HG02973 (cell line): ENCODE measurements around the gene SOX2.

ENCODE experiments used
- ATAC-seq: cut with Tn5 transposase; IDR thresholded peaks from one replicate; pipeline ENCODE4 v1.9.1; 2021; ENCODE audit warnings: moderate library complexity; ENCODE audit not compliant: unreplicated experiment

The SOX2 gene

DNA sequence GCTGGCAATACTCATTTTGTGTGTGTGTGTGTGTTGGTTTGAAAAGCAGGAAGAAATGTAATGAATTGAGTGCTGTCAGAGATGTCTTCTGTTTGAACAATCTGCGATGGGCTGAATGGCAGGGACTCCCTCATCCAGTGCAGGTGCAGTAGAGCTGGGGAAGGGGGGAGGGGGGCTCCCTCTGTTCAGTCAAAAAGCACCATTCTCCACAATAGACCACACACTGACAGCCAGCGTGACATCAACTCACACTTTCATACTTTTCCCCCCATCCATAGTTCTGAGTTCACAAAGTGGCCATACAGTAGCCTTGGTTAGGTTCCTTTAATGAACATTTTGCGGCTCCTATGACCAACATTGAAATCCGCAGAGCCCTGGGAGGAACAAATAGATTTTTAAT is 10.4 kb downstream of the SOX2 start:
- no peak for ATAC-seq

DNA sequence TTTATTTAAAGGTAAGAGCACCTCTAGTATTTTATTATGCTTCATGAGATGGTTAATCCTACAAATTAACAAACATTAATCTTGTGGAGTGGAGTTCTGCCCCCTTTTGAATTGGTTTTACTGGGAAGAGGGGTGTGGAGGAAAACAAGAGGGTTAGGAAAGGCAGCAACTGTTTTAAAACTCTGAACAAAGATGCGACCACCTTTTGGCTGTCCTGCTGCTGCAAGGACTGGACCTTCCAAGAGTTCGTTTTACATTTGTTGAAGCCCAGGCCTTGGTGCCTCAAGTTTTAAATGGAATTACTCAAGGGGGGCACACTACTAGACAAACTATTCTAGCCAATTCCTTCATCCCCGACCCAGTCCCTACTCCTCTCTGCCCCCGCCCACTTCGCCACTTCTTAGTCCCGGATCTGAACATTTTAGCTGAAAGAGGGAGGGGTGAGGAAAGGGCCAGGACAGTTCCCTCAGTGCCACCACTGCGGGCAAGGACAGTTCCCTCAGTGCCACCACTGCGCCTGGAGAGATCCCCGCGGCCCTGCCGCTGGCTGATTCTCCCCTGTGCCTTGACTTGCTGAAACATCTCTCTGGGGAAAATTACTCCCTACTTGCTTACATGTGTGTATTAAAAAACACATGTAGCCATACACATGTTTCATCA is 11.2 kb downstream of the SOX2 start:
- no peak for ATAC-seq

DNA sequence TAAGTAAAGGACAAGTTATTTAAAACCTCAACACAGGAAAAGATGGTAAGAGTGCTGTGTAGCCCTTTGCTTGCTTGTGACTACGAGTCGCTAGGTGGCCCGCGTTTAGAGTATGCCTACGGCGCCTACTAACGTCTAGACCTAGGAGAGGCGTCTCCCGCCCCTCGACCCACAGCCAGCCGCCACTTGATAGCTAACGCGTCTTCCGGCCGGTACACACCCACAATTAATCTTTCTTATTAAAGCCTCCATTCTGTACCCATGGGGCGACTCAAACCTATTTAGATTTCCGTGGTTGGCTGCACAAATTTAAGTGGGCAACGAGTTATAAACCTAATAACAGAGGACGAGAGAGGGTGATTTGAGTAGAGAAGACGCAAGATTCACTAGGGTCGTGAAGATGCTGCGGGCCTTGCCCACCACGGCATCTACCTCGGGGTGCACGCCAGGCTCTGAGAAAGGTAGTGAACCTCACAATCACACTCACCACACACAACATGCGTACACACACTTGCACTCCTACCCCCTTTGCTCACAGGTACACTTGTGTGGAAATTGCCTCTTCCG is 12.0 kb downstream of the SOX2 start:
- no peak for ATAC-seq

DNA sequence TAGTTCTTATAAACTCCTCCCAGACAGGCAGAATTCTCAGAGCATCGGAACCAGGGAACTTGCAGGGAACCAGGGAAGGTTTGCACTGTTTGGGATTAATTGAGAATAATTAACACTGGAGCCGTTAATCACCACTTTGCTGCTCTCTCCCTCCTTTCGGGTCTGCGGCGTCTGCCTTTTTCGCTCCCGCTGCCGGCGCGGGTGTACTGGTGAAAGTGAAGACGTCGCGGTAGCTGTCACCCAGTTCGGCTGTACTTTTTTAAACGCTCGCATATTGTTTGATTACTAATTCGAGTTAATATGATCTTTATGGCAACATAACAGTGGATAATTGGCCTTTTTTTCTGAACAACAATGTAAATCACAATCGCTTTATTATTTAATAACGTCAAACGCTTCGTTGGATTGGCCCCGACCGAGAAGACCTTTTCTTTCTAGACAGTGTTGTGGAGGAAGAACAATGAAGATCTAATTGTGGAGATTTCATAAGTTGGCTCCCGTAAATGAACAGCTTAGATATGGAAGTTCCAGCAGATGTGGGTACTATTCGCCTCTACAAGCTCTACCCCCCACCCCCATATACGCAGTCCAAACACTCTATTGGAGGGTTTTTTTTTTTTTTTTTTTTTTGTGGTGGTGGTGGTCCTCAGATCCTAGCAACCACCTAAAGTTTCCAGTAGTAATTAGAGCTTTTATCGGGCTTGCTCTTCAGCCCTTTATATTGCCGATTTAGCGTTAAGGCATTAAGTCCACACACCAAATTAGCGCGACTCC is 12.7 kb downstream of the SOX2 start:
- no peak for ATAC-seq

DNA sequence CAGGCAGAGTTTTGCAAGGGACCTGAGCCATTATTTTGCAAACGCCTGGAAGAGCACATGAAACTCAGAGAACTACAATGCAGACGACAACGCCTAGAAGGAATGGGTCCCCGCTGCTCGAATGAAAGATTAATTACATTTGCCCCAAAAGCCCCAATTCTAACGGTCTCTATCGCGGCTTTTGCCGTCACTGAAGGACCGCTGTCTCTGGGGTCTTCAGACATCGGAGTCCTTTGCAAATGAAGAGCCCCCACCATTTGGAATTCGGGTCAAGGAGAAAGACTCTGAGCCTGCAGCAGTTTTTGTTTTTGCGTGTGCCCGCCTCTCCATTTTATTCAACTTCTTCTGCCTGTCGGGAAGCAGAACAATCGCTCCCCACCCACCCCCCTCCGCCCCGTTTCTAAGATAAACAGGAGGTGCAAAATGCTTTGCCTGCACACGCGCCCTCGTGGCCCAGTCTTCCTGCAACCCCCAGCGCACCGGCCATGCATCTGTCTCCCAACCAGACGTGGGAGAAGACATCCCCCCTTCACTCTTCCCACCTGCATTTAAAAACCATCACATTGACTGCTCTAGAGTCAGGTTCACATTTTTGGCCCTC is 13.5 kb downstream of the SOX2 start:
- no peak for ATAC-seq

DNA sequence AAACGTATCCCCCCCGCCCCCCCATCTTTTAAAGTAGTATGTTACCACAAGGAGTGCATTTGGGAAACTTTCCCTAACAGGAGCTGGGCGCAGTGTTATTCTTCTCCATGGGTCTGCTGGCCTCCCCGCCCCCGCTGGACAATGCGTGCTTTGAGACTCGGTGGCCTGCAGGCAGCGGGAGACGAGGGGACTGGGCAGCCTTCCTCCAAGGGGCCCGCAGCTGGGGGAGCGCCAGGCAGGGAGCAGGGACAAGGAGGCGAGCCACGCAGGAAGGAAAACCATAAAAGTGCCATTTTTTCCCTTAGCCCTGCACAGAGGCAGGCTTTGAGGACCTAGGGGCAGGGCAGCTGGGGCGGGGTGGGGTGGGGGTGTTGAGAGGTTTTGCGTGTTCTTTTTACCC is 14.1 kb downstream of the SOX2 start:
- no peak for ATAC-seq

DNA sequence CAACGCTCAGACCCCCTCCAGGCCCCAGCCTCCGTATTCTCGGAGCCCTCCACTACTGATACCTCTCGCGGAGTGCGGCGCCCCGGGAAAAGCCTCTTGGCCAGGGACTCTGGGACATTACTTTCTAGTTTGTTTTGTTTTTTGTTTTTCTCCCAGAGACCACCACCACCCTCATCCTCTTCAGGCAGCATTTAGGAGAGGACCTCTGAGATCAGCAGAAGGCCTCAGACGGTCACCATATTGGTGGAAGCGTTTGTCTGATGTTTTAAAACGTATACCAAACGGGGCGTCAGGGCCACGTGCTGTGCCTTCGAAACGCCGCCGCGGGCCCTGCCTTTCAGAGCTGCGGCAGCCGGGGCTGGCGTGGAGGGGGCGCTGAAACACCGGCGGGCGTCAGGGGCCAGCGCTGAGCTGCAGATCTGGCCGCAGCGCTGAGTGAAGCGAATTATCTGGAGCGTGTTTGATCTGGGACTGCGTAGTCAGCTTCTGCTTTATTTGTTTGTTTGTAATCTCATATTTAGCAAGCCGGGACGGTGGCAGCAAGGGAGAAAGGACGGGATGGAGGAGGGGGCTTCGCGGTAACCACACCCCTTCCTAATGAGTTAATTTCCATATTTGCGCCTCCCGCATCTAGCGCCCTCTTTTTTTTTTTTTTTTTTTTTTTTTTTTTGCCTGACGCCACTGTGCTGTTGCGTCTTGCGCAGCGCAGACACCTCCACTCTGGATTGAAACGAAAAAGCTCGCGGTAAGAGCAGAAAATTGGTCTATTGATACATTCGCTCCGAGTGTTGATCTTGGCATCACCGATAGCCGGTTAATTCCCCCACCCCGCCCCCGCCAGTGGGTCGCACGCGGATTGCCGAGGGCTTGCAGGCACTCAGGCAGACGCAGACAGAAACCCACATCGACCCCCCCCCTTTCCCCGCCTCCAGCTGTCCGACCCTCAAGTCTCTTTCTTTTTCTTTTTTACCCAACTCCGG is 14.9 kb downstream of the SOX2 start:
- ATAC-seq: no peak

DNA sequence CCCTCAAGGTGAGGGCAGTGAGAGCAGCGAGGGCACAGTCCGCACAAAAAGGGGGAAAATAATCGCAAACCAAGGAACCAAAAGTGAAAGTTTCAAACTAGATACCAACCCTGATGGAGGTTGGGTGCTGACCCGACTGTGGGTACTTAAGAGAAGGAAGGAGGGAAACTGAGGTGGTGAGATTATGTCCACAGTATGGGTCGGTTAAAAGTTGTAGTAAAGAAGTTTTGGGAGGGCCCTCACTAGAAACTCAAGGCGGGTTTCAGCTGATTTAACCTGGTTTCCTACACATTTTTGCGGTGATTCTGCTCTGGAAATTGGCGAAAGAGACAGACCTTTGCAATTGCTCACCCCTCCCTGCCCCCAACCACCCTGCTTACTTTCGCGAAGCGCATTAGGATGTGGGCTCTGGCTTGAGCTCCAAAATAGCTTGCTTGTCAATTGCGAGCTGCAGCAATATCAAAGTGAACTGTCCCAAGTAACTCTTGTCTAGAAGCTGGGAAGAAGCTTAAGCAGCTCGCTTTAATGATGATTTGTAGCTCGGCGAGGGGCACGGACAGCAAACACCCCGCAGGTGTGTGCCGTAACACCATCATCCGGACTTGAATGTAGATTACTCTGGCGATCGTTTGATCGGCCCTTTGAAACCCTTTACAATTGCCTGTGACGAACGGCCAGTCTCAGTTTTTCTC is 15.8 kb downstream of the SOX2 start:
- no peak for ATAC-seq

DNA sequence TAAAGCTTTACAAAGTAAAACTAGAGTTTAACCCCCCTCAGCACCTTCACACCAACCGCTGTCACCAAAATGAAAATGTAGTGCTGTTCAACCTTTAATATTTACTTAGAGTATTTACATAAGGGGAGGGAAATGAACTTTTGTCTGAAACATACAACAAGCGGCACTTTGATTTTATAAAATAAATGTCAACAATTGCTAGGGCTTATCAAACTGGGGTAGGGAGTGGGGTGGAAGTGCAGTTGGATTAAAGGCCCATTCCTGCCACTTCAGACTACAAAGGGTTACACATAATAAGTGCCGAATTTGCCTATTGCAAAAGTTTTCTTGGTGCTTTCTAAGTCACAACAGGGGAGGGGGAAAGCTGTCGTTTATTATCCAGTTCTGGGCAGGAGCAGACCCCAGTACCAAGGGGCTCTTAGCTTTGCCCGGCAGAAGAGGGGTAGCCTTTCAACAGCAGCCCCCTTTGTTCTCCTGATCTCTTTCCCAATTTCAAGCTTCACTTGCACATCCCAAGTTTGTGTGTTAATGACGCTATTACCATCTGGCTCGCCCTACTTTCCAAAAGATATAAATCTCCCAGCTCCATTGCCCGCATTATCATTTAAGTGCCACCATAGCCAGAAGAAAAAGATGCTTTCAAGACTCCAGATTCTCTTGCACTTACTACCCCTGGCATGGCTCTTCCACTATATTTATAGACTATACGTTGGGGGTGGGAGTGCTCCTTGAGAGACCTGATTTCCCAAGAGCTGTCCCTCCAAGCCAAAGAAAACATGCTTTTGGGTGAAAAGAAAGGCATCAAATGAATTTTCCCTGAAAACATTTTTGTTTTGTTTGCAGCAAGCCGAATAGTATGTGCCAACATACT is 17.0 kb downstream of the SOX2 start:
- no peak for ATAC-seq

DNA sequence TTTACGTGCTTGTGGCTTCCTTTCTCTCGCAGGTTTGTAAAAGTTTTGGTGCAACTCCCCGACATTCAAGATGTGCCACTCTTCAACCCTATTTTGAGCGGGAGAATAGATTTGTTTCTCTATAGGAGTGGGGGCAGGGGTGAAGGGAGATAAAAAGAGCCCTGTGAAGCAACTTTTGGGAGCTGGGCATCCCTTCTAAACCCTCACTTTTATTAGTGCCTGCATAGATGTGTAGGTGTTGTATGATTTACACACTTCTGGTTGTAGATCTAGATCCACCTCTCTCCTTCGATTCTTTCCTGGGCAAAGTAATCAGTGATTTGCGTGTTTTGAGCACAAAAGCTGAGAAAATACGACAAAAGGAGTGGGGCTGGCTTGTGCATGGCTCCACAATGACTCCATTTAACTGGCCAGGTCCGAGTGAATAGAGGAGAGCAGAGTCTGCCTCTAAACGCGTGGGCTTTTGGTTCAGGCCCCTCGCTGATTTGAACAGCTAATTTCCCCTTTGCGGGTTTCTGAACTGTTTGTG is 17.7 kb downstream of the SOX2 start:
- no peak for ATAC-seq

DNA sequence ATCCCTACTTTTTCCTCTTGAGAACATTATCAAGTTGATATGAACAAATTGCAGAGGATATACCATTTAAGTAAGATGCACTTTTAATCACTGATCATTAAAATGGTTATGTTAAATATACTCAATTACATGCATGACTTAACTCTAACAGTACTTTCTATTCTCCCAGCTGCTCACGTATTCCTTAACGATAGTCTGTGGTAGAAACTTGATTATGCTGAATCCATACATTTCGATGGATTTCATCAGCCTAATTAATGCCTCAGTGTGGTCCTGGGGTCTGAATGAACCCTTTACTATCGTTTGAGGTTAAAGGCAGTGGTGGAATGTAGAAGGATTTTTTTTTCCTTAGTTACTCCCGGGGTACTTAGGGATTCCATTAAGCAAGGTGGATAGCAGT is 18.6 kb downstream of the SOX2 start:
- no peak for ATAC-seq

DNA sequence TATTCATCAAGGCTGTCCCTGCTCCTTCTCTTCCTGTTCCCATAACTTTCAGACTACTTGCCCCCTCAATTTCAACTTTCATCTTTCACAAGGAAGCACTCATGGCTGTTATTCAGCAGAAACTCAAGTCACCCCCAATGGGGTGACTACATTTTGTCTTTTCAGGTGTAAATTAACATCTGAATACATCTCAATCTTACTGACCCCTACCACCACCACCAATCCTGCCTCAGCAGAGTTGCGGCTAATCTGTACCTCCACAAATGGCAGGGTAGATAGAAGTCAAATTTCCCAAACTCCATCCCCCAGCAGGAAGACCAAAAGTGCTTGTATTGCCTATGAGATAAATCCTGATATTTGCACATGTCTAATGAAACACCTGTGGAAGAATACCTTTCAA is 19.2 kb downstream of the SOX2 start:
- ATAC-seq: no peak

DNA sequence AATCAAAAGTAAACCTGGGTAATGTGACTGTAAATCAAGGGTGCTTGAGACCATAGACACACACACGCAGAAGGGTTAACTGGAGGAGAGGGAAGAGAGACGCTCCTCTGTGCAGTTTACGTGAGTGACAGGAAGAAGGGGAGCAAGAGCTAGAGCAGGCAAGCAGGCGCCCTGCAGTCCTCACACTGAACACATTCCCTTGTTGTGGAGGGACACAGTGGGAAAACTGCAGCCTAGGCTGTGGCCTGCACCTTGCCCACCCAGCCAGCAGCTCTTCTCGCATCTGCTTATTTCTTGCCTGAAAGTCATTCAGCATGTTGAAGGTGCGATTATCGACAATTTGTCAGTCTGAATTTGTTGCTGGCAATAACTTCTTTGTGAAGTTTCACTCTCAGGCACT is 24.2 kb downstream of the SOX2 start:
- no peak for ATAC-seq

DNA sequence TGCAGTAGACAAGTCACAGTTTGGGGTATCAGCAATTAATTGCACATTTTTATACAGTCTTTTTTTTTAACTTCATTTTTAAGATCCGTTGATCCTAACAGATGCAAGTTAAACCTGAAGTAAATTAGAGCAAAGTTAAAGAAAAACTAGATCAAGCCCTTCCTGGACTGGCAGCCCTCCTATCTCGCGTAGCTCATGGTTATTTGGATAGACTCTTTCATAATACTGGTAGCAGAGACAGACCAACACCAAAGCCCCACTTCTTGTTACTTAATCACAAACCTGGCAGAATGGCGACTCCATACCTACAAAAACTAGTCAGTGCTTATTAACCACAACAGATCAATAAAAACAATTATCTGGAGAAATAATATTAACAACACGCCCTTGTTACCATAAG is 26.8 kb downstream of the SOX2 start:
- ATAC-seq: no peak

DNA sequence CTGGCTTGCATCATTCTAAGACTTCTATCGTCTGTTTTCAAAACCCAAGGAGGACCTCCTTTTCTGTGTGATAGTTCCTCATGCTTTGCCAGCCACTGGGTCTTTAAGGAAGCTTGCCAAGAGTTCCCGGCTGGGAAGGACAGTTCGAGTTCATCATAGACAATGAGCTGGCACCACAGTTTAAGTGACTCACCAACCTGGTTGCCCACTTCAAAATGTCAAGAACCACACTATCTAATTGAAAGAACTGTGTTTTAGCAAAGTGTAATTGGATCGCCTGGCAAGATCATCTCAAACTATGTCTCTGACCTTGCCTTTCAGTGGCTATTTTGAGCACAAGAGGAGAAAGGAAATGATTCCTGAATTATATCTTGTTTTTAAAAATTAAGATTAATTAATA is 27.9 kb downstream of the SOX2 start:
- no peak for ATAC-seq

DNA sequence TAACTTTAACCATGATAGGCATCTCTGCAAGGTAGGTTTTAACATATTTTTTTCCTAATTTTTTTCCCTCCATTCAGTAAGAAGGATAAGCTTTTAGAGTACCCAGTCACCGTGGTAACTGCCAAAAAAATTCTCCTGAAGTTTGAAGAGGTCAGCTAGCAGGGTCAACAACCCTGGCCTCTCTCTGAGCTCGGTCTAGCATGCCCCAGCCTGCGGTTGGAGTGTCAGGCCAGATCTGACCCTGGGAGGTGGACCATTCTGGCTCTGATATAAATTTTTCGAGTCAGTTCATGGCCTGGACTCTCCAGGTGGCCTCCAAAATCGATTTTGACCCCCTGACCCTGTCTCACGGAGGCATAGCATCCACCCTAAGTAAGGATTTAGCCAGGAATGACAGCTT is 29.7 kb downstream of the SOX2 start:
- ATAC-seq: no peak

DNA sequence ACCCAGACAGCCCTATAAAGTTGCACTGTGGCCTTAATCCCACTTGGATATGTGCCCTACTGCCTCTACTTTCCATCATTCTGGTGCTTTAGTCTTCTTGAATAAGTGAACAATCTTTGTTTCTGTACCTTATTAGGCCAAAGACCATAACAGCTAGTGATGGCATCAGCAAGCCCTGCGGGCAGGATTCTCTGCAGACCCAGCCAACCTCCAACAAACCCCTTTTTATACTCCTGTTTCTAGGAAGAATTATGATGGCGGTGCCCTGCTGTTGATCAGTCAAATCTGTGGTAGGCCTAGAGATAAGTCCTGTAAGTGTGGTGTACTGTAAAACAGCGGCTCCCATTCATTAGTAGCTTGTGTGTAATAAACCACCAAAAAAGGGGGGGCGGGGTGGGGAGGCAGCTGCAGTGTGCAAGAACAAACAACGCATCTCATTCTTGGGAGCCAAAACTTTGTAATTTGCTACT is 40.5 kb downstream of the SOX2 start:
- ATAC-seq: no peak

DNA sequence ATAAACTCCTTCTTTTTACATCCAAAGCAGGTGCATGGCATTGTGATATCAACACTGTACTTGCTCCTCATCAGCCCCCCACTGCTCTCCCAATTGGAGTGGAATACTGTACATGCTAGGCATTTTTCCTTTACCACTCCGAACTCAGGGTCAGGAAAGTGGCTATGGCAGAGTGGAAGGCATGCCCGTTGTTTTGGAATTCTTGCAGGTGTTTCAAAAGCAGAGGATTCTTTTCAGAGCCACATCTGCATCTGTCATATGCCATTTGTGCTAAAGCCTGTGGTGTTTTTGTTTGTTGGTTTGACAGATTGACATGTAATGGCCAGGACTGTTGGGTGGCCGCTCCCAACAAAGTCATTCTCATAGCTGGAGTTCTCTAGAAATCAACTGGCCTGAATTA is 41.7 kb downstream of the SOX2 start:
- no peak for ATAC-seq

DNA sequence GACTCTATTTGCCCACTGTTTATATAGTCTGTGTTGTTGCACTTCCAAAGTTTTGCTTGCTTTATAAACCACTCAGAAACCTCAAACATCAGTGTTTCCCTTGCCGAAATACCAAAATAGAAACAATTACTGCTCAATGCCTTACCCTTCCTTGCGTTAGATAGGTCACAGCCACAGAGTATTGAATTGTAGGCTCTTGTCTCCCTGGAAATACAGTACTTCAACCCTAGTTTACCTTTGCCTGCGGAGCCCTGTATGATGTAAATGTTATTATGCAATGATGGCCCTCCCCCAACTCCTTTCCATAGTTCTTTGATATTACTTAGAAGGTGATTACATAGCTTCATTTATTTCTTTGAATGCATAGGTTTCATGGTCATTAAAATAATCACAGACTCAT is 44.2 kb downstream of the SOX2 start:
- no peak for ATAC-seq
